Measurements from ENCODE around the gene PRKG1. TPM values are rescaled to one million over a fixed set of nuclear protein-coding genes. Genes with fewer than 3 reads are reported as not detected.

Gene PRKG1
- total and polyA plus RNA-seq, 2 of the 8 experiments (the other 6 are each of a cell fraction or from before 2014, with no cell fraction given), result 4.2 to 15.2 TPM

- Histone ChIP-seq H3K9me3 (ENCODE audit: insufficient read depth in 2 of 2, low read depth in 1 of 2, low read length in 1 of 2) (no peaks in the 10 kb centered on the region), H3K23me2 (ENCODE audit: low read depth, low read length) (no peaks in the 10 kb centered on the region; the same call in 1 of the 2 replicates), H3K27ac (ENCODE audit: low read depth, low read length) (no peak overlapping the region), H3K36me3 (ENCODE audit: control insufficient read depth in 2 of 4, insufficient read depth in 4 of 4, low read length in 3 of 4) (no peaks in the 10 kb centered on the region), H2BK20ac (ENCODE audit: low read length) (no peak overlapping the region), H2BK15ac (ENCODE audit: low read length) (no peak overlapping the region), H3K14ac (ENCODE audit: insufficient read length) (no peak overlapping the region), H4K91ac (replicated peaks; ENCODE audit: insufficient read length, low read length) (peak overlapping the region; percentile 3), H3K4me1 (replicated peaks in 1 of 4; ENCODE audit: control insufficient read depth in 3 of 4, insufficient read depth in 4 of 4, low read length in 3 of 4) (no peaks in the 10 kb centered on the region; a peak in 1 of 7 replicates), H2BK5ac (ENCODE audit: low read depth, low read length) (no peak overlapping the region), H2AK5ac (ENCODE audit: low read depth, low read length) (no peak overlapping the region), H3K4ac (replicated peaks; ENCODE audit: insufficient read length, low read depth, low read length) (no peak overlapping the region), H3K23ac (ENCODE audit: insufficient read length) (no peak overlapping the region), H4K8ac (ENCODE audit: extremely low read depth, insufficient read depth, low read length) (no peak overlapping the region), H3K4me2 (ENCODE audit: insufficient read depth in 1 of 2, low read depth in 2 of 2, low read length in 2 of 2) (no peak overlapping the region), H2BK12ac (ENCODE audit: low read depth, low read length) (no peak overlapping the region), H3K27me3 (replicated peaks in 1 of 4; ENCODE audit: control insufficient read depth in 3 of 4, extremely low read depth in 1 of 4, insufficient read depth in 3 of 4, low read length in 3 of 4) (no peaks in the 10 kb centered on the region), H3K18ac (ENCODE audit: extremely low read depth, low read length) (no peak overlapping the region), H3K9ac (replicated peaks in 1 of 4; ENCODE audit: extremely low read depth in 1 of 4, low read depth in 3 of 4, low read length in 3 of 4) (no peak overlapping the region), H2AFZ (ENCODE audit: low read length) (no peak overlapping the region), H3K56ac (replicated peaks; ENCODE audit: insufficient read length, low read depth, low read length) (no peak overlapping the region), H3K79me1 (ENCODE audit: low read depth, low read length) (no peaks in the 10 kb centered on the region), H2BK120ac (replicated peaks; ENCODE audit: low read depth, low read length) (no peak overlapping the region), H3K79me2 (ENCODE audit: control insufficient read depth in 1 of 2, insufficient read depth in 2 of 2, low read length in 2 of 2) (no peaks in the 10 kb centered on the region), H4K20me1 (replicated peaks in 1 of 2; ENCODE audit: control insufficient read depth in 1 of 2, insufficient read depth in 2 of 2, low read length in 2 of 2) (peaks cover 0 to 3% of the 10 kb centered on the region in 2 experiments), H4K5ac (ENCODE audit: insufficient read length, low read depth, low read length) (no peak overlapping the region), H3K4me3 (ENCODE audit: extremely low read depth in 1 of 4, insufficient read depth in 2 of 4, low read depth in 3 of 4, low read length in 4 of 4) (no peak overlapping the region)
- POLR2A ChIA-PET (ENCODE audit: partially characterized antibody), result no interaction called here
- FAIRE-seq, result no peak
- WGBS, 2 experiments (ENCODE audit: extremely low coverage in 1 of 2, insufficient coverage in 1 of 2, insufficient read length in 1 of 2, insufficient replicate concordance in 2 of 2, low coverage in 1 of 2, low lambda C conversion rate in 2 of 2, missing lambda C conversion rate in 1 of 2), result 71% methylated on average over 2 of the region's 2 CpGs; no CpG with 5 or more reads in 1 of the 2 experiments
- no peak for DNase-seq (ENCODE audit: low read depth in 1 of 2, low spot score in 2 of 2)
- CTCF ChIA-PET (ENCODE audit: partially characterized antibody), result interaction anchor here (0.6 to 1.6 kb wide), 3 partner anchors 26 to 508 kb away, joined by 3 to 4 read pairs (median 3); no protein-coding TSS in a partner anchor
- TF ChIP-seq JUN (IDR thresholded peaks at IDR 0.05; ENCODE audit: low read depth, low read length) (no peak), SP2 (IDR thresholded peaks at IDR 0.05; ENCODE audit: low read length) (no peak), KDM1A (IDR thresholded peaks at IDR 0.05; ENCODE audit: borderline replicate concordance, low read length) (no peak), SP1 (IDR thresholded peaks at IDR 0.05; ENCODE audit: low read depth, low read length) (no peak), NANOG (IDR thresholded peaks at IDR 0.05; ENCODE audit: insufficient read depth, low read depth, low read length, poor library complexity, severe bottlenecking) (no peak), RAD21 (IDR thresholded peaks at IDR 0.05 in 1 of 2, conservative IDR thresholded peaks at IDR 0.05 in 1 of 2; ENCODE audit: low read depth in 2 of 2, low read length in 2 of 2) (no peak), RXRA (IDR thresholded peaks at IDR 0.05; ENCODE audit: insufficient read depth, low read depth, low read length) (no peak), POLR2AphosphoS5 (IDR thresholded peaks at IDR 0.05; ENCODE audit: low read depth, low read length) (no peak), TBP (IDR thresholded peaks at IDR 0.05; ENCODE audit: low read depth, low read length) (no peak), HDAC2 (IDR thresholded peaks at IDR 0.05; ENCODE audit: borderline replicate concordance in 1 of 2, low read depth in 2 of 2, low read length in 2 of 2) (no peak), CBX8 (IDR thresholded peaks at IDR 0.05; ENCODE audit: borderline replicate concordance, low read depth, low read length) (no peak), TCF12 (IDR thresholded peaks at IDR 0.05; ENCODE audit: low read depth, low read length) (no peak), NRF1 (IDR thresholded peaks at IDR 0.05; ENCODE audit: low read depth, low read length) (no peak), EZH2 (IDR thresholded peaks at IDR 0.05; ENCODE audit: low read depth, low read length, severe bottlenecking) (no peak), BRCA1 (IDR thresholded peaks at IDR 0.05; ENCODE audit: low read depth, low read length) (no peak)
These were observed 912.2 kb downstream of the PRKG1 start for GRCh38 chr10:51986516-51986915.

Measured in H1 (cell line).